Astrocyte (in vitro differentiated cells and primary cell): ENCODE data around the gene SP140.

Source experiments
- EZH2 ChIP-seq: IDR thresholded peaks from 2 replicates; pipeline ENCODE4 v1.6.1; 2012; ENCODE audit warnings: mild to moderate bottlenecking, low read length, inconsistent platforms; ENCODE audit not compliant: insufficient read depth
- TF ChIP-seq, protein P1 (sequence below): IDR thresholded peaks from 2 replicates; pipeline ENCODE4 v1.5.1; 2011; ENCODE audit warnings: low read depth, mild to moderate bottlenecking, inconsistent platforms, low read length, moderate library complexity; ENCODE audit not compliant: insufficient read depth

DNA sequence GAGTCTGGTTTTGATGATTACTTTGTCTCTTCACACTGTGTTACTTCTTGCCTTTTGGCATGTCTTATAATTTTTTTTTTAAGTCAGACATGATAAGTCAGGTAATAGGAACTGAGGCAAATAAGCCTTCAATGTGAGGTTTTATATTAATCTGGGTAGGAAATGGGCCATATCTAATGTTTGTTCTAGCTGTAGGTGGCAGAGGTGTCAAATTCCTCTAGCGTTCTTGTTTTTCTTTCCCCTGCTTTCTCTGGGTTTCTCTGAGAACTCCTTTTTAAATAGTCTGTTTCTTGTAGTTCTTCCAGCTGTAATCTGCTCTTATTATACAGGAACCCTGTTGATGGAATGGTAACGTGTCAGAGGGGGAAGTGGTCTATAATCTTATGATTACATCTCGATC lies 5.7 kb downstream of the SP140 start:
- TF ChIP-seq, protein P1, sequence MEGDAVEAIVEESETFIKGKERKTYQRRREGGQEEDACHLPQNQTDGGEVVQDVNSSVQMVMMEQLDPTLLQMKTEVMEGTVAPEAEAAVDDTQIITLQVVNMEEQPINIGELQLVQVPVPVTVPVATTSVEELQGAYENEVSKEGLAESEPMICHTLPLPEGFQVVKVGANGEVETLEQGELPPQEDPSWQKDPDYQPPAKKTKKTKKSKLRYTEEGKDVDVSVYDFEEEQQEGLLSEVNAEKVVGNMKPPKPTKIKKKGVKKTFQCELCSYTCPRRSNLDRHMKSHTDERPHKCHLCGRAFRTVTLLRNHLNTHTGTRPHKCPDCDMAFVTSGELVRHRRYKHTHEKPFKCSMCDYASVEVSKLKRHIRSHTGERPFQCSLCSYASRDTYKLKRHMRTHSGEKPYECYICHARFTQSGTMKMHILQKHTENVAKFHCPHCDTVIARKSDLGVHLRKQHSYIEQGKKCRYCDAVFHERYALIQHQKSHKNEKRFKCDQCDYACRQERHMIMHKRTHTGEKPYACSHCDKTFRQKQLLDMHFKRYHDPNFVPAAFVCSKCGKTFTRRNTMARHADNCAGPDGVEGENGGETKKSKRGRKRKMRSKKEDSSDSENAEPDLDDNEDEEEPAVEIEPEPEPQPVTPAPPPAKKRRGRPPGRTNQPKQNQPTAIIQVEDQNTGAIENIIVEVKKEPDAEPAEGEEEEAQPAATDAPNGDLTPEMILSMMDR = no peak
- no peak for TF ChIP-seq EZH2
